ENCODE results near the gene MICAL1.

The MICAL1 gene

DNA sequence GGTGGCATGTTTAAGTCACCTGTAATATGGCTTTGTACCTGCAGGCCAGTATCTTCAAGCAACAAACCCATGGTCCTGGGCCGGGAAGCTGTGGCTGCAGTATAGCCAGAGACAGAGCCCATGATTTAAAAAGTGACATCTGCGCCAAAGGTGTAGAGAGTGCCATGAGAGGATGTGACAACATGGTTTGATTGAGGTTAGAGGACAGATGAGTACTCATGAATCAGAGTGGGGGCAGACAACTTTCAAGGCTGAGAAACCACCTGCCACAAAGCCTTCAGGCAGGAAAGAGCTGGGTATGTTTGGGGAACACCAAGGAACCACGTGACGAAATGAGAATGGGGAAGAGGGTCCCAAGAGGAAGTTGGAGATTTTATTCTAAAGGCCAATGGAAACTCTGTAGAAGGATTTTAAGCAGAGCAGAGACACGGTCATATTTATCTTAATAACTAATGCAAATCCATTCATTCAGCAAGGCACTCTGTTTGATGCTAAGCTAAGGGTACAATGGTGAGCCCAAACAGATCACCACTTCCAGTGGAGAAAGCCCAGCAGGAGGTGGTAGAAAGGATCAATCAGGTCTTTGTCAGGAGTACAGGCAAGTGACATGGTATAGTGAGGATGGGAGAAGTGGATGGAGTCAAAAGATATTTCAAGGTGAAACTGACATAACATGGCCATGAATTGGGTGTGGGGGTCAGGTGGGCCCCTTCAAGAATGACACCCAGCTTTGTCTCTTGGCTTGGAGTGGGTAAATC lies 3.4 kb upstream of the MICAL1 start:
- Histone ChIP-seq H3K36me3 (ENCODE audit: control insufficient read depth, insufficient read depth, low read length) (no peaks in the 10 kb centered on the region), H3K4me3 (ENCODE audit: low read length) (no peak overlapping the region), H3K9me3 (ENCODE audit: control insufficient read depth, low read length) (no peaks in the 10 kb centered on the region), H3K9ac (ENCODE audit: low read length) (no peak overlapping the region), H3K4me1 (ENCODE audit: control insufficient read depth, insufficient read depth, low read length) (peaks cover 41% of the 10 kb centered on the region), H3K27me3 (ENCODE audit: control insufficient read depth, insufficient read depth, low read length) (no peaks in the 10 kb centered on the region)

DNA sequence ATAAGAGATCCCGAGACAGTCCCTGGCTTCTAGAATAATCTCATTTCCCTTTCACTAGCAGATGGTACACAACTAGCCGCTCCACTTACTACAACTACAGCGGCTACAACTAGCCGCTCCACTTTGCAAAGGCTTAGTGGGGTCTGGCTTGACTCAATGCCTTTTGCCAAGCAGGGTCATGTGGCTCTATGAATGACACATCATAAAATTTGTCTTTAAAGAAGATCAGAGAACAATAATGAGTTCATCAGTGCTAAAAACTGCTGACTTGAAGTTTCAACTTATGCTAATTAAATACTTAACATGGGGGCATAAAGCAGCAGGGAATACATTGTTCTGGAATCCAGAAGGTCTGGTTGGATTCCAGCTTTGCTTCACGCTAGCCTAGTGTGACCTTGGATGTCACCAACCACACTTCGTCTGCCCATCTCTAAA lies 2.0 kb upstream of the MICAL1 start:
- no peaks in the 10 kb centered on the region for H3K27me3 ChIP-seq (ENCODE audit: control insufficient read depth, insufficient read depth, low read length)
- H3K4me1 ChIP-seq (ENCODE audit: control insufficient read depth, insufficient read depth, low read length): peaks cover 47% of the 10 kb centered on the region
- no peak overlapping the region for H3K9ac ChIP-seq (ENCODE audit: low read length)
- no peaks in the 10 kb centered on the region for H3K9me3 ChIP-seq (ENCODE audit: control insufficient read depth, low read length)
- no peaks in the 10 kb centered on the region for H3K36me3 ChIP-seq (ENCODE audit: control insufficient read depth, insufficient read depth, low read length)
- H3K4me3 ChIP-seq (ENCODE audit: low read length): no peak overlapping the region

DNA sequence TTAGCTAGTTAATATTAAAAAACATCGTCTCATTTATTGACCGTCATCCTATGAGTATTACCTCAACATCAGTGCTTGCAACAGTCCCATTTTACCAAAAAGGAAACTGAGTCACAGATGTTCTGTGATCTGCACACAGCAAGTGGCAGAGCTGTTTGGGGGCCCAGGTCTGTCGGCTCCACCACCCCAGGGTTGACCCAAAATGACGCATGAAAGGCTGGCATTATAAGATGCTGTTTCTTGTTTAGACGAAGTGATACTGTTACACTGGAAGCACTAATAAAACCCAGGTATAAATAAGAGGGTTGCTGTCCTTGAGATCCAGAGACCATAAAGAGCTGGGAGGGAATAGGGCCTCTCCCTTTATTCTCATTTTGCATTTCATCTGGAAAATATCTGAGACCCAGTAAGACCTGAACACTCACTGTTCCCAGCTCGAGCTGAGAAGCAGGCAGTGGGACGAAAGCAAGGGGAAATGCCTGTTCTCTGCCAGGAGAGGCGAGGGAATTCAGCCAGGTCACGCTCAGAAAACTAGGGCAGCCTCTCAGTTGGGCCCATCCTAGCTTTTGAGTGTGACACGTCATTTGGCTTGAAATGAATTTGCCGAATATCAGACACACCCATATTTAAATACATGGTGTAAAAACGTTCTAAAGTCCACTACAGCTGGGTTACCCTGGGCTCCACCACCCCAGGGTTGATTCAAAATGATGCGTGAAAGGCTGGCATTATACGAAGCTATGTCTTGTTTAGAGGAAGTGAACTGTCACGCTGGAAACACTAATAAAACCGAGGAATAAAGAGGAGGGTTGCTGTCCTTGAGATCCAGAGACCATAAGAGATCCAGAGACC lies 1.4 kb upstream of the MICAL1 start:
- Histone ChIP-seq H3K4me1 (ENCODE audit: control insufficient read depth, insufficient read depth, low read length) (peaks cover 47% of the 10 kb centered on the region), H3K9ac (ENCODE audit: low read length) (peak overlapping the region; percentile 72), H3K4me3 (ENCODE audit: low read length) (peak overlapping the region; percentile 58)

DNA sequence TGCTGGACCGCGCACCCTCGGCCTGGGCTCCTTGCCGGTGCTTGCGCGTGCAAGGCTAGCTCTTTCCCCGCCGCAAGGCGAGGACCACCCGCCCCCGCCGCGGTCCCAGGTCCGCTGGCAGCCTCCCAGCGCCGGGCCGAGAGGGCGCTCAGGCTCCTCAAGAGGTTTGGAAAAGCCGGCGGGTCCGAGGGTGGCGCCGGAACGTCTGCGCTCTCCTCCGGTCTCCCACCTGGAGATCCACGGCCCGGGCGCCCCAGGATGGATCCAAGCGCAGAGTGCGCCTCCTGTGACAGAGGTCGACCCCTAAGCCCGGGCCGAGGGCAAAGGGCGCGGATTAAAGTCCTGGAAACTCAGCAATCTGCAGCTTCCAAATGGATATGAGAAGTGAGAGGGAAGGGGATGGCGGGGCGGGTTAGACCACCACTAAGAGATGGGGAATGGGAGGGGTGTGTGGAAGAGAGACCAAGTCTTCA lies 575 bp upstream of the MICAL1 start:
- Histone ChIP-seq H3K4me3 (ENCODE audit: low read length) (peak overlapping the region; percentile 58), H3K4me1 (ENCODE audit: control insufficient read depth, insufficient read depth, low read length) (peaks cover 47% of the 10 kb centered on the region), H3K9ac (ENCODE audit: low read length) (peak overlapping the region; percentile 72), H3K27me3 (ENCODE audit: control insufficient read depth, insufficient read depth, low read length) (no peaks in the 10 kb centered on the region), H3K36me3 (ENCODE audit: control insufficient read depth, insufficient read depth, low read length) (peaks cover 4% of the 10 kb centered on the region), H3K9me3 (ENCODE audit: control insufficient read depth, low read length) (no peaks in the 10 kb centered on the region)

More for the DNA sequence above, 1.4 kb upstream of the MICAL1 start:
- Histone ChIP-seq H3K9me3 (ENCODE audit: control insufficient read depth, low read length) (no peaks in the 10 kb centered on the region), H3K27me3 (ENCODE audit: control insufficient read depth, insufficient read depth, low read length) (no peaks in the 10 kb centered on the region), H3K36me3 (ENCODE audit: control insufficient read depth, insufficient read depth, low read length) (peaks cover 4% of the 10 kb centered on the region)

DNA sequence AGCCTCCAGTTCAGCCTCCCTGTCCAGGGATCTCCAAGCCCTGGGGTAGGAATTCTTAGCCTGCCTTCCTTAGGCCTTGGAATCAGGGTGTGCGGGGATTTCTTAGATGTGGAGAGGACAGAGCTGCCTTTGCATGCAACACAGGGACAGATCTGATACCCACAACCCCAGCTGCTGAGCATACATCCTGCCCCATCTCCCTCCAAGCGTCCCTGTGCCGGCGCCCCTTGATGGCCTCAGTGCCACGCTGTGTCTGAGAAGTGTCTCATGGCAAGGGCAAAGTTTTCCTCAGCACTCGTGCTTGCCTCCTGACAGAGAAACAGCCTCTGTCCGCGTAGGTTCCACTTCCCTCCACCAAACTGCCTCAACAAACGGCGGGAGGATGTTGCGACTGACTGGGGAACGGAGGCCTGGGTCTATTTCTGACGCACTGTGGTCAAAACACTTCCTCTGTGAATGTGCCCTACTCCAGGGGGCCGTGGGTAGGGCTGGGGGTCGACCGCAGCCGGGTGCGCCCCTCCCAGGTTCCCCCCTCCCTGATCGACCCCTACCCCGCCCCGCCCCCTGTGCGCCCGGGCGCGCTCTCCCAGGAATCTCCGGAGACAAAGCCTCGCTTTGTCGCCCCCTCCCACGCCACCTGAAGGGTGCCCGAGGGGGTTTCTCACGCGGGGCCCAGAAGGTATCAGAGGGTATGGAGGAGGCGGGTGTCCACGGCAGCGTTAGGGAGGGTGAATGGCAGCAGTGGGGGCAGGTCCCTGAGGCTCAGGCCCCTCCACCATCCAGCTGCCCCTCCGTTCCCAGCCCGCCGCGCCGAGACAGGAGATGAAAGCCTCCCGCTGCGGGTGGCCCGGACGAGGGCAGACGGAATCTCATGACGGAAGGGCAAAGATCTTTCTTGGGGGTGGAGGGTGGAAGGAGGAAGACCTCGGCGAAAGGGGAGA lies 806 bp downstream of the MICAL1 start:
- peaks cover 44% of the 10 kb centered on the region for H3K4me1 ChIP-seq (ENCODE audit: control insufficient read depth, insufficient read depth, low read length)
- no peaks in the 10 kb centered on the region for H3K27me3 ChIP-seq (ENCODE audit: control insufficient read depth, insufficient read depth, low read length)
- H3K4me3 ChIP-seq (ENCODE audit: low read length): peak overlapping the region; percentile 57
- peak overlapping the region; percentile 77 for H3K9ac ChIP-seq (ENCODE audit: low read length)
- peaks cover 4% of the 10 kb centered on the region for H3K36me3 ChIP-seq (ENCODE audit: control insufficient read depth, insufficient read depth, low read length)
- no peaks in the 10 kb centered on the region for H3K9me3 ChIP-seq (ENCODE audit: control insufficient read depth, low read length)

GRCh38 chr6:109453594-109454495 lies 1.7 kb downstream of the MICAL1 start:
- Histone ChIP-seq H3K4me3 (ENCODE audit: low read length) (no peak overlapping the region), H3K27me3 (ENCODE audit: control insufficient read depth, insufficient read depth, low read length) (no peaks in the 10 kb centered on the region), H3K9ac (ENCODE audit: low read length) (peak overlapping the region; percentile 22), H3K4me1 (ENCODE audit: control insufficient read depth, insufficient read depth, low read length) (peaks cover 38% of the 10 kb centered on the region), H3K36me3 (ENCODE audit: control insufficient read depth, insufficient read depth, low read length) (peaks cover 4% of the 10 kb centered on the region), H3K9me3 (ENCODE audit: control insufficient read depth, low read length) (no peaks in the 10 kb centered on the region)

DNA sequence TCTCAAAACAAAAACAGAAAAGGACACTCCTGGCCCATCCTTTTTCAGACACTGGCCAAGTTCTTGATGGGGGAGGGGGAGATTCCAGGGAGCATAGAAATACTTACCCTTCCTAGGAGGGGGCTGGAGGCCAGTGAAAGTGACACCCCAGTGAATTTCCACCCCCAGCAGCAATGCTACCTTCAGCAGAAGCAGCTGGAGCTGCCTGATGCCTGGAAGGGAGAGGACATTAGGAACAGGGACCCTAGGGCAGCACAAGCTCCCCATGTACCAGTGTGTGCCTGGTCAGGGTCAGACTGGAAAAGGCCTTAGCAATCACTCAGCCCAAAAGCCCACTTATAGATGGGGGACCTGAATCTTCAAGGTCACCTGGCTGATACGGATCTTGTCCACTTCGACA lies 2.4 kb downstream of the MICAL1 start:
- no peak overlapping the region for H3K4me3 ChIP-seq (ENCODE audit: low read length)
- no peak overlapping the region for H3K9ac ChIP-seq (ENCODE audit: low read length)
- H3K27me3 ChIP-seq (ENCODE audit: control insufficient read depth, insufficient read depth, low read length): no peaks in the 10 kb centered on the region
- peaks cover 35% of the 10 kb centered on the region for H3K4me1 ChIP-seq (ENCODE audit: control insufficient read depth, insufficient read depth, low read length)
- H3K9me3 ChIP-seq (ENCODE audit: control insufficient read depth, low read length): no peaks in the 10 kb centered on the region
- H3K36me3 ChIP-seq (ENCODE audit: control insufficient read depth, insufficient read depth, low read length): peaks cover 4% of the 10 kb centered on the region

GRCh38 chr6:109452181-109452580 lies 3.4 kb downstream of the MICAL1 start:
- no peak overlapping the region for H3K9ac ChIP-seq (ENCODE audit: low read length)
- H3K36me3 ChIP-seq (ENCODE audit: control insufficient read depth, insufficient read depth, low read length): peaks cover 4% of the 10 kb centered on the region
- peaks cover 28% of the 10 kb centered on the region for H3K4me1 ChIP-seq (ENCODE audit: control insufficient read depth, insufficient read depth, low read length)

DNA sequence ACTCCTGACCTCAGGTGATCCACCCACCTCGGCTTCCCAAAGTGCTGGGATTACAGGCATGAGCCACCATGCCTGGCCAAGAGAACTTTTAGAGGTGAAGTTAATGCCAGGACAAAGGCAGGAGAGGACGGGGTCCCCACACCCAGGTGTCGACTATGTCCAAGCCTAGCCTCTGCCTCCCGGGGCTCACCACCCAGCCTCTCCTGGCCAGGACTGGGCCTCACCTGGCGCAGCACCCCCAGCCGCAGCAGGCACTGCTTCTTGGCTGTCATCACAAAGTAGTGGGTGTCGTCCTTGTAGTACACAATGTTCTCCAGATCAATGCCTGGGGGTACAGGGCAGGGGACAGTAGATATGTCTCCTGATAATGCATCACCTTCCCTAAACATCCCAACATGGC lies 4.2 kb downstream of the MICAL1 start:
- no peaks in the 10 kb centered on the region for H3K9me3 ChIP-seq (ENCODE audit: control insufficient read depth, low read length)
- H3K4me1 ChIP-seq (ENCODE audit: control insufficient read depth, insufficient read depth, low read length): peaks cover 22% of the 10 kb centered on the region
- no peak overlapping the region for H3K4me3 ChIP-seq (ENCODE audit: low read length)
- no peaks in the 10 kb centered on the region for H3K27me3 ChIP-seq (ENCODE audit: control insufficient read depth, insufficient read depth, low read length)
- H3K36me3 ChIP-seq (ENCODE audit: control insufficient read depth, insufficient read depth, low read length): peaks cover 4% of the 10 kb centered on the region
- no peak overlapping the region for H3K9ac ChIP-seq (ENCODE audit: low read length)

More at GRCh38 chr6:109452181-109452580, 3.4 kb downstream of the MICAL1 start:
- Histone ChIP-seq H3K27me3 (ENCODE audit: control insufficient read depth, insufficient read depth, low read length) (no peaks in the 10 kb centered on the region), H3K4me3 (ENCODE audit: low read length) (no peak overlapping the region), H3K9me3 (ENCODE audit: control insufficient read depth, low read length) (no peaks in the 10 kb centered on the region)

DNA sequence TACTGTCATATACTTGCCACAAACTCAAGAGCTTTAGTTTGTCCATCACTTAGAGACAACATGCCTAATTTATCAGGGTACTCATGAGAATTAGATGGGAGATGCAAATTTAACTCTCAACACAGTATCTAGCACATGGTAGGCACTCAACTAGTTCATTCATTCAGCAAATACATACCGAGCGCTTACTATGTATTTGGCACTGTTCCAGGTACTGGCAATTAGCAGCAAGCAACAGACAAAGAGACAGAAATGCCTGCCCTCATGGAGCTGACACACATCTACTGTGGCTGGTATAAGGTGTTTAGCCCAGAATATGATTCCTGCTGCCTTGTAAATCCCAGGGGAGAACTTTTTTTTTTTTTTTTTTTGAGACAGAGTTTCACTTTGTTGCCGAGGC lies 4.8 kb downstream of the MICAL1 start:
- peaks cover 25% of the 10 kb centered on the region for H3K4me1 ChIP-seq (ENCODE audit: control insufficient read depth, insufficient read depth, low read length)
- H3K9ac ChIP-seq (ENCODE audit: low read length): no peak overlapping the region
- H3K9me3 ChIP-seq (ENCODE audit: control insufficient read depth, low read length): no peaks in the 10 kb centered on the region
- no peak overlapping the region for H3K4me3 ChIP-seq (ENCODE audit: low read length)
- peaks cover 4% of the 10 kb centered on the region for H3K36me3 ChIP-seq (ENCODE audit: control insufficient read depth, insufficient read depth, low read length)
- no peaks in the 10 kb centered on the region for H3K27me3 ChIP-seq (ENCODE audit: control insufficient read depth, insufficient read depth, low read length)

All from mucosa of stomach (tissue), 1 donor.